OCI-LY7 (cell line): ENCODE measurements around the gene HDGFL2. TPM values are rescaled to one million over a fixed set of nuclear protein-coding genes. Genes with fewer than 3 reads are reported as not detected.

Experiments used
- BruUV-seq: library from RNA; stranded (reverse); fragments of 400-500 nt; replicated peaks from 2 replicates; lab custom pipeline; 2021; lab: Mats Ljungman, UMichigan
- CTCF ChIA-PET: fragments of 300-600 bp; sonication (Branson Sonifier 250); formaldehyde crosslinking; loops from one replicate; lab custom pipeline; 2022; ENCODE audit warnings: antibody characterized with exemption; ENCODE audit not compliant: unreplicated experiment; lab: Charles Lee
- POLR2A ChIA-PET: fragments of 300-600 bp; sonication (Branson Sonifier 250); formaldehyde crosslinking; loops from one replicate; lab custom pipeline; 2022; ENCODE audit warnings: antibody characterized with exemption; lab: Charles Lee
- DNase-seq: peaks from one replicate; pipeline ENCODE4 v3.0.0-alpha.2; 2015; ENCODE audit warnings: low spot score
- H2AFZ ChIP-seq: fragments of 200-600 bp; sonication (generic), shearing (Covaris generic); 2 replicates; pipeline ENCODE4 v1.6.1; 2014; ENCODE audit warnings: mild to moderate bottlenecking, antibody characterized with exemption, low read length, moderate library complexity
- H3K27ac ChIP-seq: fragments of 200-600 bp; sonication (generic); 2 replicates; pipeline ENCODE4 v1.5.1; 2014; ENCODE audit warnings: mixed run types, low read depth, mild to moderate bottlenecking, moderate library complexity, low read length, inconsistent platforms; ENCODE audit not compliant: poor library complexity, severe bottlenecking
- H3K36me3 ChIP-seq: fragments of 200-600 bp; sonication (generic); 2 replicates; pipeline ENCODE4 v1.6.1; 2014; ENCODE audit warnings: mild to moderate bottlenecking, antibody characterized with exemption, low read length, moderate library complexity, mixed read lengths; ENCODE audit not compliant: insufficient read depth
- H3K4me1 ChIP-seq: fragments of 200-600 bp; sonication (generic); 2 replicates; pipeline ENCODE4 v1.5.1; 2014; ENCODE audit warnings: mild to moderate bottlenecking, low read length; ENCODE audit not compliant: insufficient read depth, poor library complexity, severe bottlenecking
- H3K4me2 ChIP-seq: fragments of 200-600 bp; sonication (generic); 2 replicates; pipeline ENCODE4 v1.6.1; 2014; ENCODE audit warnings: mild to moderate bottlenecking, low read length
- H3K4me3 ChIP-seq: fragments of 200-600 bp; sonication (generic); 2 replicates; pipeline ENCODE4 v1.5.1; 2014; ENCODE audit warnings: mild to moderate bottlenecking, low read depth, low read length; ENCODE audit not compliant: poor library complexity, severe bottlenecking
- H3K79me2 ChIP-seq: fragments of 200-600 bp; sonication (generic); 2 replicates; pipeline ENCODE4 v1.6.1; 2016; ENCODE audit warnings: low read depth, mild to moderate bottlenecking, low read length, moderate library complexity, mixed read lengths; ENCODE audit not compliant: insufficient read depth
- H3K9me2 ChIP-seq: fragments of 200-600 bp; sonication (generic); 2 replicates; pipeline ENCODE4 v1.6.1; 2016; ENCODE audit warnings: mild to moderate bottlenecking, low read length, mixed read lengths; ENCODE audit not compliant: insufficient read depth
- H3K9me3 ChIP-seq: fragments of 200-600 bp; sonication (generic); 2 replicates; pipeline ENCODE4 v1.6.1; 2014; ENCODE audit warnings: mild to moderate bottlenecking, mixed run types, low read length, mixed read lengths
- H4K20me1 ChIP-seq: fragments of 200-600 bp; sonication (generic); 2 replicates; pipeline ENCODE4 v1.6.1; 2014; ENCODE audit warnings: mild to moderate bottlenecking, antibody characterized with exemption, low read length, moderate library complexity, mixed read lengths; ENCODE audit not compliant: insufficient read depth
- EZH2phosphoT487 ChIP-seq: fragments of 200-600 bp; sonication (generic); IDR thresholded peaks from 2 replicates; pipeline ENCODE4 v1.6.1; 2018; ENCODE audit warnings: low read depth, borderline replicate concordance, mild to moderate bottlenecking, mixed run types, antibody characterized with exemption, low read length, moderate library complexity, mixed read lengths
- intact Hi-C: fragments of 100-400 bp; cut with micrococcal nuclease; formaldehyde crosslinking; loops from one replicate; pipeline ENCODE4 v1.10.0; 2022; ENCODE audit not compliant: unreplicated experiment
- total RNA-seq, 2 experiments: library from RNA; depleted of rRNA in 1 of 2; stranded (reverse); fragments of >200 nt in 1 of 2; shearing (Covaris generic) in 1 of 2; gene quantifications; 2 replicates each; pipeline ENCODE4 v1.2.3, GENCODE V29; 2014 to 2022
- TF ChIP-seq, protein P1 (sequence below): fragments of 200-600 bp; sonication (generic); conservative IDR thresholded peaks from 2 replicates; pipeline ENCODE4 v1.5.1; 2014; ENCODE audit warnings: mild to moderate bottlenecking, antibody characterized with exemption, low read length, moderate library complexity, mixed read lengths

Gene HDGFL2
- total RNA-seq, 2 experiments from 2014 or later = 54.5 to 85.9 TPM

DNA sequence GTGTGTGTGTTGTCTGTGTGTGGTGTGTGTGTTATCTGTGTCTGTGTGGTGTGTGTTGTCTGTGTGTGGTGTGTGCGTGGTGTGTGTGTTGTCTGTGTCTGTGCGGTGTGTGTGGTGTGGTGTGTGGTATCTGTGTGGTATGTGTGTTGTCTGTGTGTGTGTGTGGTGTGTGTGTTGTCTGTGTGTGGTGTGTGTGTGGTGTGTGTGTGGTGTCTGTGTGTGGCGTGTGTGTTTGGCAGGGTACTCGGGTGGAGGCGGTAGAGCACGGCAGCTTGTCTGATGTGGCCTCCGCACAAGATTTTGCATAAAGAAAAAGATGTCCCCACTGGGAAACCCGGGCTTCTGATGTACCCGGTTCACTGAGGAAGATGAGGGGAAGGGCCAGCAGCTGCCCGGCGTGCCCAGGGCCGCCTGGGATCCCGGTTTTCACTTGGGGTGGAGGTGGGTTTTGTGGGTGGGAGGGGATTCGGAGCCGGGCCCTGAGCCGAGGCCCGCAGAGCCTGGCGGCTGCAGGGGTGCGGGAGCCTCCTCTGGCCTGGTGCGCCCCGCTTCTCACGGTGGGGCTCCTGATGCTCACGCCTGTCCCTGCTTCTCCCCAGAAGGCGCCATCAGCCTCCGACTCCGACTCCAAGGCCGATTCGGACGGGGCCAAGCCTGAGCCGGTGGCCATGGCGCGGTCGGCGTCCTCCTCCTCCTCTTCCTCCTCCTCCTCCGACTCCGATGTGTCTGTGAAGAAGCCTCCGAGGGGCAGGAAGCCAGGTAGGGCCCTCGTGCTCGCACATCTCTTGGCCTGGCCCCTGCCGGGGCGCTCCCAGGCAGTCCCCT, 21.2 kb downstream of the HDGFL2 start:
- H3K9me2 ChIP-seq = no peaks in the 10 kb centered on the region
- CTCF ChIA-PET = no interaction called here
- no TSS peak for BruUV-seq
- no peaks in the 10 kb centered on the region for H4K20me1 ChIP-seq
- intact Hi-C loops = no loop called here
- no peak overlapping the region for H3K4me2 ChIP-seq
- DNase-seq = no peak
- H3K36me3 ChIP-seq = peaks cover 76% of the 10 kb centered on the region
- H3K4me1 ChIP-seq = no peaks in the 10 kb centered on the region
- H2AFZ ChIP-seq = no peak overlapping the region
- H3K27ac ChIP-seq = no peak overlapping the region
- no peak for TF ChIP-seq EZH2phosphoT487
- TF ChIP-seq, protein P1, sequence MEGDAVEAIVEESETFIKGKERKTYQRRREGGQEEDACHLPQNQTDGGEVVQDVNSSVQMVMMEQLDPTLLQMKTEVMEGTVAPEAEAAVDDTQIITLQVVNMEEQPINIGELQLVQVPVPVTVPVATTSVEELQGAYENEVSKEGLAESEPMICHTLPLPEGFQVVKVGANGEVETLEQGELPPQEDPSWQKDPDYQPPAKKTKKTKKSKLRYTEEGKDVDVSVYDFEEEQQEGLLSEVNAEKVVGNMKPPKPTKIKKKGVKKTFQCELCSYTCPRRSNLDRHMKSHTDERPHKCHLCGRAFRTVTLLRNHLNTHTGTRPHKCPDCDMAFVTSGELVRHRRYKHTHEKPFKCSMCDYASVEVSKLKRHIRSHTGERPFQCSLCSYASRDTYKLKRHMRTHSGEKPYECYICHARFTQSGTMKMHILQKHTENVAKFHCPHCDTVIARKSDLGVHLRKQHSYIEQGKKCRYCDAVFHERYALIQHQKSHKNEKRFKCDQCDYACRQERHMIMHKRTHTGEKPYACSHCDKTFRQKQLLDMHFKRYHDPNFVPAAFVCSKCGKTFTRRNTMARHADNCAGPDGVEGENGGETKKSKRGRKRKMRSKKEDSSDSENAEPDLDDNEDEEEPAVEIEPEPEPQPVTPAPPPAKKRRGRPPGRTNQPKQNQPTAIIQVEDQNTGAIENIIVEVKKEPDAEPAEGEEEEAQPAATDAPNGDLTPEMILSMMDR = no peak
- H3K79me2 ChIP-seq = no peaks in the 10 kb centered on the region
- H3K9me3 ChIP-seq = no peaks in the 10 kb centered on the region
- POLR2A ChIA-PET = no interaction called here
- H3K4me3 ChIP-seq = no peak overlapping the region

DNA sequence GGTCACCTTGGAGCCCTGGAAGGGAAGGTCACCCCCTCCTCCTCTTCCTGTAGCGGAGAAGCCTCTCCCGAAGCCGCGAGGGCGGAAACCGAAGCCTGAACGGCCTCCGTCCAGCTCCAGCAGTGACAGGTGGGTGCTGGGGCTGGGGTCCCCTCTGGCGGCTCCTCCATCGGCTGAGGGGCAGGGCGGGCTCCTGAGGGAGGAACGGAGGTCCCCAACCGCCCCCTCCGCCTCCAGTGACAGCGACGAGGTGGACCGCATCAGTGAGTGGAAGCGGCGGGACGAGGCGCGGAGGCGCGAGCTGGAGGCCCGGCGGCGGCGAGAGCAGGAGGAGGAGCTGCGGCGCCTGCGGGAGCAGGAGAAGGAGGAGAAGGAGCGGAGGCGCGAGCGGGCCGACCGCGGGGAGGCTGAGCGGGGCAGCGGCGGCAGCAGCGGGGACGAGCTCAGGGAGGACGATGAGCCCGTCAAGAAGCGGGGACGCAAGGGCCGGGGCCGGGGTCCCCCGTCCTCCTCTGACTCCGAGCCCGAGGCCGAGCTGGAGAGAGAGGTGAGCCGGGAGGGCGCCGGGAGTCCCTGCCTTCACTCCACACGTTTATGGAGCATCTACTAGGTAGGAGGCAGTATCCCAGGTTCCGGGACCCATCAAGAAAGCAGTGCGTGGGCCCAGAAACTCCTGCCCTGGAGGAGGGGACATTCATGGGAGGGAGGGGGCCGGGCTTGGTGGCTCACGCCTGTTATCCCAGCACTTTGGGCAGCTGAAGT, 22.0 kb downstream of the HDGFL2 start:
- Histone ChIP-seq H4K20me1 (no peaks in the 10 kb centered on the region), H3K4me2 (no peak overlapping the region), H3K36me3 (peaks cover 76% of the 10 kb centered on the region), H3K9me2 (no peaks in the 10 kb centered on the region), H3K79me2 (no peaks in the 10 kb centered on the region), H3K4me3 (no peak overlapping the region), H2AFZ (no peak overlapping the region), H3K27ac (no peak overlapping the region), H3K9me3 (no peaks in the 10 kb centered on the region), H3K4me1 (no peaks in the 10 kb centered on the region)
- DNase-seq = no peak
- BruUV-seq = no TSS peak
- POLR2A ChIA-PET = no interaction called here
- TF ChIP-seq, protein P1 = no peak
- no peak for TF ChIP-seq EZH2phosphoT487
- CTCF ChIA-PET = no interaction called here
- intact Hi-C loops = no loop called here

DNA sequence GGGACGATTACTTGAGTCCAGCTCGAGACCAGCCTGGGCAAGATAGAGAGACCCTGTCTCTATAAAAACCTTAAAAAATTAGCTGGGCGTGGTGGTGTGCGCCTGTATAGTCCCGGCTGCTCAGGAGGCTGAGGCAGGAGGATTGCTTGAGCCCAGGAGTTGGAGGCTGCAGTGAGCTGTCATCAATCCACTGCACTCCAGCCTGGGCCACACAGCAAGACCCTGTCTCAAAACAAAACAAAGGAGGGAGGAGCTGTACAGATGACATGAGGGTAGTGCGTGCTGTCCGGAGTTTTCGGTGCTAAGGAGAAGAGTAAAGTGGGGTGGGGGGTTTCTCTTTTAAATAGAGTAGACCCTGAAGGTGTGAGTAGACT, 22.6 kb downstream of the HDGFL2 start:
- H3K27ac ChIP-seq = no peak overlapping the region
- peaks cover 70% of the 10 kb centered on the region for H3K36me3 ChIP-seq
- H4K20me1 ChIP-seq = no peaks in the 10 kb centered on the region
- intact Hi-C loops = no loop called here
- DNase-seq = no peak
- H3K4me2 ChIP-seq = no peak overlapping the region
- H3K4me3 ChIP-seq = no peak overlapping the region
- H3K9me3 ChIP-seq = no peaks in the 10 kb centered on the region
- H2AFZ ChIP-seq = no peak overlapping the region
- BruUV-seq = no TSS peak
- TF ChIP-seq, protein P1 = no peak
- no peak for TF ChIP-seq EZH2phosphoT487
- H3K79me2 ChIP-seq = no peaks in the 10 kb centered on the region
- H3K9me2 ChIP-seq = no peaks in the 10 kb centered on the region
- CTCF ChIA-PET = no interaction called here
- POLR2A ChIA-PET = no interaction called here
- H3K4me1 ChIP-seq = no peaks in the 10 kb centered on the region
